GM12892 (cell line): ENCODE measurements around the gene TNS1.

ENCODE experiments used
- DNase-seq: peaks from one replicate; pipeline ENCODE4 v3.0.0; 2011; ENCODE audit not compliant: insufficient read length
- FAIRE-seq: peaks from 2 replicates; lab custom pipeline; 2011; peaks lifted over from hg19 to GRCh38; lab: Jason Lieb, UNC
- POLR2A ChIP-seq: IDR thresholded peaks from 2 replicates; pipeline ENCODE4 v1.6.1; 2011; ENCODE audit warnings: low read depth, low read length, control low read depth
- POLR2AphosphoS5 ChIP-seq: IDR thresholded peaks from 2 replicates; pipeline ENCODE4 v1.6.1; 2011; ENCODE audit warnings: low read depth, low read length, control low read depth
- TAF1 ChIP-seq: IDR thresholded peaks from 2 replicates; pipeline ENCODE4 v1.6.1; 2011; ENCODE audit warnings: low read depth, mild to moderate bottlenecking, control low read depth, low read length, borderline replicate concordance

The TNS1 gene

GRCh38 chr2:218035463-218036100 is 32.8 kb upstream of the TNS1 start:
- FAIRE-seq (no peak), DNase-seq (no peak)
- no peak for TF ChIP-seq TAF1
- no peak for TF ChIP-seq POLR2AphosphoS5
- TF ChIP-seq POLR2A = no peak

- peak; percentile 100 for FAIRE-seq
- DNase-seq = peak; percentile 65
- peak; percentile 38; the same call in 1 of the 2 replicates for TF ChIP-seq POLR2A
Measured at GRCh38 chr2:218034497-218035213, 31.9 kb upstream of the TNS1 start.

- DNase-seq (no peak), FAIRE-seq (no peak)
- TF ChIP-seq POLR2A (no peak), POLR2AphosphoS5 (no peak)
Measured at GRCh38 chr2:218033590-218034496, 31.0 kb upstream of the TNS1 start.

- TF ChIP-seq TAF1 (no peak), POLR2AphosphoS5 (no peak), POLR2A (no peak)
- no peak for FAIRE-seq
- DNase-seq = no peak
Measured at GRCh38 chr2:218033208-218033589, 30.4 kb upstream of the TNS1 start.

- FAIRE-seq (no peak), DNase-seq (no peak)
- TF ChIP-seq POLR2A = no peak
- no peak for TF ChIP-seq TAF1
- TF ChIP-seq POLR2AphosphoS5 = no peak
Measured at GRCh38 chr2:218032336-218033171, 29.8 kb upstream of the TNS1 start.

- DNase-seq (no peak), FAIRE-seq (no peak)
- TF ChIP-seq POLR2AphosphoS5 = no peak
- no peak for TF ChIP-seq TAF1
- TF ChIP-seq POLR2A = no peak
Measured at GRCh38 chr2:218031771-218032257, 29.0 kb upstream of the TNS1 start.

- TF ChIP-seq POLR2A (no peak), POLR2AphosphoS5 (no peak), TAF1 (no peak)
- FAIRE-seq (no peak), DNase-seq (no peak)
Measured at GRCh38 chr2:218031261-218031660, 28.5 kb upstream of the TNS1 start.

- no peak for FAIRE-seq
- TF ChIP-seq TAF1 = no peak
- TF ChIP-seq POLR2A = no peak
Measured at GRCh38 chr2:218030409-218031195, 27.8 kb upstream of the TNS1 start.

GRCh38 chr2:218029366-218030360 is 26.9 kb upstream of the TNS1 start:
- DNase-seq = no peak
- TF ChIP-seq TAF1 = no peak
- no peak for TF ChIP-seq POLR2AphosphoS5
- no peak for TF ChIP-seq POLR2A
- FAIRE-seq = no peak

More at GRCh38 chr2:218030409-218031195, 27.8 kb upstream of the TNS1 start:
- DNase-seq = no peak
